Fibroblast of lung (primary cell): ENCODE data around the gene ADCY9. TPM values are rescaled to one million over a fixed set of nuclear protein-coding genes. Genes with fewer than 3 reads are reported as not detected.

ENCODE experiments used
- DNase-seq, 2 donors: peaks; one replicate each; pipeline versions ENCODE4 v3.0.0 to v3.0.0-alpha.2; 2010; ENCODE audit warnings: low read depth in 2 of 2
- H2AFZ ChIP-seq: 2 replicates; pipeline ENCODE4 v1.5.1; 2012; ENCODE audit warnings: low read length, control low read depth, inconsistent platforms
- H3K27ac ChIP-seq: 2 replicates; pipeline ENCODE4 v1.5.1; 2011; ENCODE audit warnings: low read length, control low read depth; ENCODE audit not compliant: insufficient read depth
- H3K27me3 ChIP-seq: 2 replicates; pipeline ENCODE4 v1.5.1; 2011; ENCODE audit warnings: mild to moderate bottlenecking, low read length; ENCODE audit not compliant: control insufficient read depth, insufficient read depth
- H3K36me3 ChIP-seq: 2 replicates; pipeline ENCODE4 v1.5.1; 2011; ENCODE audit warnings: low read length; ENCODE audit not compliant: control insufficient read depth, insufficient read depth
- H3K4me1 ChIP-seq: 2 replicates; pipeline ENCODE4 v1.5.1; 2011; ENCODE audit warnings: low read length; ENCODE audit not compliant: control insufficient read depth, insufficient read depth; ENCODE audit errors: extremely low read depth
- H3K4me2 ChIP-seq: 2 replicates; pipeline ENCODE4 v1.5.1; 2011; ENCODE audit warnings: low read length, control low read depth; ENCODE audit not compliant: insufficient read depth; ENCODE audit errors: extremely low read depth
- H3K4me3 ChIP-seq, 4 experiments: fragments of 200-600 bp in 1 of 4; sonication (generic) in 1 of 4; replicated peaks in 1 of 4; 2 replicates each; pipeline ENCODE4 v1.5.1; 2011 to 2016; ENCODE audit warnings: low read length in 4 of 4, low read depth in 3 of 4, mild to moderate bottlenecking in 3 of 4, control low read depth in 2 of 4, inconsistent platforms in 1 of 4, mixed read lengths in 1 of 4; ENCODE audit not compliant: insufficient read depth in 1 of 4; ENCODE audit errors: control extremely low read depth in 1 of 4
- H3K79me2 ChIP-seq: 2 replicates; pipeline ENCODE4 v1.5.1; 2012; ENCODE audit warnings: mild to moderate bottlenecking, low read length, inconsistent platforms; ENCODE audit not compliant: control insufficient read depth, insufficient read depth
- H3K9ac ChIP-seq: 2 replicates; pipeline ENCODE4 v1.5.1; 2011; ENCODE audit warnings: mild to moderate bottlenecking, low read length, control low read depth; ENCODE audit not compliant: insufficient read depth
- H3K9me3 ChIP-seq: 2 replicates; pipeline ENCODE4 v1.5.1; 2012; ENCODE audit warnings: low read depth, low read length; ENCODE audit not compliant: control insufficient read depth, insufficient read depth
- H4K20me1 ChIP-seq: 2 replicates; pipeline ENCODE4 v1.5.1; 2011; ENCODE audit warnings: low read length; ENCODE audit not compliant: control insufficient read depth, insufficient read depth; ENCODE audit errors: extremely low read depth
- CTCF ChIP-seq, 2 donors: IDR thresholded peaks in 1 of 2; conservative IDR thresholded peaks in 1 of 2; 1 replicate in 1 of 2; 2 replicates in 1 of 2; pipeline ENCODE4 v1.5.1; 2011 to 2012; ENCODE audit warnings: low read length in 2 of 2, control low read depth in 1 of 2, inconsistent platforms in 1 of 2, low read depth in 1 of 2, mild to moderate bottlenecking in 1 of 2
- EZH2 ChIP-seq: IDR thresholded peaks from 2 replicates; pipeline ENCODE4 v1.5.1; 2012; ENCODE audit warnings: low read length, control low read depth, mild to moderate bottlenecking; ENCODE audit errors: missing control alignments
- polyA plus RNA-seq, 2 donors: library from polyadenylated mRNA; depleted of rRNA in 1 of 2; stranded (reverse) in 1 of 2; unstranded in 1 of 2; fragments of >200 nt; gene quantifications; 2 replicates each; pipeline ENCODE4 v1.2.1, GENCODE V29; 2011 to 2012; ENCODE audit warnings: missing spikeins in 1 of 2
- total RNA-seq: library from RNA; depleted of rRNA; stranded (reverse); fragments of >200 nt; gene quantifications from 2 replicates; pipeline ENCODE4 v1.2.1, GENCODE V29; 2014

The ADCY9 gene
- total and polyA plus RNA-seq, 2 donors (not counting 1 experiment from before 2014, with no cell fraction given), result 22.1 to 37.0 TPM

GRCh38 chr16:4085405-4085970 lies 30.8 kb downstream of the ADCY9 start:
- DNase-seq, result no peak
- H3K9ac ChIP-seq, result no peak overlapping the region
- no peaks in the 10 kb centered on the region for H3K36me3 ChIP-seq
- no peak overlapping the region for H3K4me2 ChIP-seq
- H3K79me2 ChIP-seq, result peaks cover 3% of the 10 kb centered on the region
- H3K4me1 ChIP-seq, result peaks cover 7% of the 10 kb centered on the region
- H3K4me3 ChIP-seq, result no peak overlapping the region
- TF ChIP-seq CTCF (conservative IDR thresholded peaks at IDR 0.05 in 1 of 2, IDR thresholded peaks at IDR 0.05 in 1 of 2; ENCODE audit: low read depth in 1 of 2, low read length in 2 of 2) (no peak), EZH2 (no peak)
- no peaks in the 10 kb centered on the region for H4K20me1 ChIP-seq
- H3K27me3 ChIP-seq, result no peaks in the 10 kb centered on the region
- H3K27ac ChIP-seq, result no peak overlapping the region
- H3K9me3 ChIP-seq, result no peaks in the 10 kb centered on the region
- no peak overlapping the region for H2AFZ ChIP-seq

GRCh38 chr16:4083347-4083870 lies 32.8 kb downstream of the ADCY9 start:
- Histone ChIP-seq H3K4me3 (no peak overlapping the region), H4K20me1 (no peaks in the 10 kb centered on the region), H3K9ac (no peak overlapping the region), H3K27ac (no peak overlapping the region), H3K9me3 (no peaks in the 10 kb centered on the region), H3K79me2 (peaks cover 3% of the 10 kb centered on the region), H3K36me3 (no peaks in the 10 kb centered on the region), H3K4me1 (peaks cover 4% of the 10 kb centered on the region), H3K27me3 (no peaks in the 10 kb centered on the region), H3K4me2 (no peak overlapping the region), H2AFZ (no peak overlapping the region)
- no peak for DNase-seq
- TF ChIP-seq CTCF (conservative IDR thresholded peaks at IDR 0.05 in 1 of 2, IDR thresholded peaks at IDR 0.05 in 1 of 2; ENCODE audit: low read depth in 1 of 2, low read length in 2 of 2) (no peak), EZH2 (no peak)

GRCh38 chr16:4082474-4083044 lies 33.7 kb downstream of the ADCY9 start:
- no peak for TF ChIP-seq CTCF (conservative IDR thresholded peaks at IDR 0.05 in 1 of 2, IDR thresholded peaks at IDR 0.05 in 1 of 2; ENCODE audit: low read depth in 1 of 2, low read length in 2 of 2)
- TF ChIP-seq EZH2, result no peak
- Histone ChIP-seq H3K27ac (no peak overlapping the region), H3K4me2 (no peak overlapping the region), H3K36me3 (no peaks in the 10 kb centered on the region), H3K27me3 (no peaks in the 10 kb centered on the region), H3K4me3 (no peak overlapping the region), H2AFZ (no peak overlapping the region), H3K4me1 (peaks cover 4% of the 10 kb centered on the region), H3K9me3 (no peaks in the 10 kb centered on the region), H3K9ac (no peak overlapping the region), H4K20me1 (no peaks in the 10 kb centered on the region), H3K79me2 (peaks cover 3% of the 10 kb centered on the region)
- DNase-seq, result no peak
